NCI-H2107 treated with DMSO at 0.1 percent for 48 hours (cell line): ENCODE results near the gene DLAT.
A peak's percentile ranks its signal among the peaks of the same experiment; 100 is the strongest.
"Not testable (repeated sequence)": the region's sequence is repeated elsewhere in the genome, so short reads cannot be mapped to it uniquely, and the experiment has no call there.

Source experiments
- DNase-seq: peaks from one replicate; lab custom pipeline; 2025; ENCODE audit not compliant: unreplicated experiment; lab: John Stamatoyannopoulos, UW

Gene DLAT

GRCh38 chr11:112048256-112048655, 23.0 kb downstream of the DLAT start:
- not testable (repeated sequence) for DNase-seq

GRCh38 chr11:112049777-112050176, 24.6 kb downstream of the DLAT start:
- DNase-seq: no peak

GRCh38 chr11:112050721-112051120, 25.5 kb downstream of the DLAT start:
- no peak for DNase-seq

- DNase-seq: no peak
Measured at GRCh38 chr11:112051768-112052167, 26.6 kb downstream of the DLAT start.

GRCh38 chr11:112057170-112057569, 32.0 kb downstream of the DLAT start:
- no peak for DNase-seq

DNA sequence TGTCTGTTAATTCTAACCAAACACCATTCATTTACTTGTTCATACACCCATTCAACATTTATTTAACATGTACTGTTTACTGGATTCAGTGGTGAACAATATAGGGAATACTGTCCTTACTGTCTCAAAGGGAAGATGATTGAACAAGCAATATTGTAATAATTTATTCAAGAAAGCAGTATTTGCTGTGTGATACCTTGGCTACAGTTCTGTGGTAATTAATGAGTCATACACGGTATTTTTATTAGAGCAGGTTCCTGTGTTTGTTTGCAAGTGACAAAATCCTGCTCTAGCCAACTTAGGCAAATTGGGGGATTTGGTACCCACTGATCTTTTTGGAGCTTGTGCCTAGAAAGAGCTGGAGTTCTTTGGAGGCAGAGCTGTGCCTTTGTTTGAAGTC, 32.9 kb downstream of the DLAT start:
- DNase-seq: no peak

DNA sequence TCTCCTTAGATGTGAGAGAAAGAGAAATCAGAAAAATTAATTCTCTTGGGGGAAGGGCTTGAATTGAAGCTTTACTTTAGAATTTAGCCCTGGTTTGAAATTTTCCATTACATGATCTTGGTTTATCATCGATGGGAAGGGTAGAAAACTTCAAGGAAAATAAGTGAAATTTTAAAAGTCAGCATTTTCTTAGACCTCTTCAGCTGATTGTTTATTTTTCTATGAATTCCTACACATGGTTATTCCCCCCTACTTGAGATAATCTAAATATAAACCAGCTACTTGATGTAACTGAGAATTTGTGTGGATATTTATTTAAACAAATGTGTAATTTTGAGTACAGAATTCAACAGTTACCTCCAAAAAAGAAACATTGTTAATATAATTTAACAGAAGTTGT, 37.7 kb downstream of the DLAT start:
- no peak for DNase-seq

DNA sequence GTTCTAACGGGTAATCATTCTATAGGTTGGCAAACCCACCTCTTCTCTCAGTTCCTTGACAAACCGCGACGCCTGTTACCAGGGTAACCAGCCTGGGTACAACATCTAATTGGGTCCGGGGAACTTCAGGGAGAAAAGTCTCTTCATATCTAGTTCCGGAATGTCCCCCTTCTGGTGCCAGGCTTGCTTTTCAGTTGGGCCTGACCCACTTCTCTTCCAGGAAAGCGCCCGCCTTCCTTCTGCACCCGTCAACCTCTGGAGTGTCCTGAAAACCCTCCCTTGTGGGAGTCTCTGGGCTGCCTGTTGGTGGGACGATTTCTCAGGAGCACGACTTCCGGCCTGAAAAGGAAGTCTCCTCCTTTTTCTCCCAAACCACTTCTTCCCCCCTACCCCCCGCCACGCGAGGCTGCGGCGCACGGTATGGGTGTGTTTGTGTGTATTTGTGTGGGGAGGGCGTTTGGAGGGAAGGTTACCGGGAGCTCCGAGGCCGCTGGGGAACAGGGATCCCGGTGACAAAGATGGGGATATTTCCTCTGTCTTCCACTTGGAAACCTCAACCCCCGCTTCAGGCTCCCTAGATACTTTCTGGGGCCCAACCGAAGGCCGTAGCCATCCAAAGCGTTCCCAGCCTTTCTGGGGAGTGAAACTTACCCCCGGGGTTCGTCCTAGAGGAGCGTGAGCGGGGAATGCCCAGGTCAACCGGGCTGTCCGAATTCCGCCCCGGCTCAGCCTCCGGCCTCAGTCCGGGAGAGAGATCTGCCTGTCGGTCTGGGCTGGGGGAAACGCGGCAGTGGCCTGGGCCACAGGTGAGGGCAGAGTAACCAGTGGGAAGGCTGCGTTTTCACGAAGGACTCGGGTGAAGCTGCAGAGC, 49.0 kb downstream of the DLAT start, which contains the start of the genes NKAPD1 and PIH1D2:
NKAPD1 (plus strand) TSS at position 359 of the 871 bp plus-strand sequence. CDS start 1,276 bp downstream, outside the sequence.
PIH1D2 (minus strand) TSS at position 77 of the 871 bp plus-strand sequence. CDS start 843 bp downstream, outside the sequence.
- peak; percentile 77 for DNase-seq

- no peak for DNase-seq
Measured at GRCh38 chr11:112082729-112083128, 57.5 kb downstream of the DLAT start.

DNA sequence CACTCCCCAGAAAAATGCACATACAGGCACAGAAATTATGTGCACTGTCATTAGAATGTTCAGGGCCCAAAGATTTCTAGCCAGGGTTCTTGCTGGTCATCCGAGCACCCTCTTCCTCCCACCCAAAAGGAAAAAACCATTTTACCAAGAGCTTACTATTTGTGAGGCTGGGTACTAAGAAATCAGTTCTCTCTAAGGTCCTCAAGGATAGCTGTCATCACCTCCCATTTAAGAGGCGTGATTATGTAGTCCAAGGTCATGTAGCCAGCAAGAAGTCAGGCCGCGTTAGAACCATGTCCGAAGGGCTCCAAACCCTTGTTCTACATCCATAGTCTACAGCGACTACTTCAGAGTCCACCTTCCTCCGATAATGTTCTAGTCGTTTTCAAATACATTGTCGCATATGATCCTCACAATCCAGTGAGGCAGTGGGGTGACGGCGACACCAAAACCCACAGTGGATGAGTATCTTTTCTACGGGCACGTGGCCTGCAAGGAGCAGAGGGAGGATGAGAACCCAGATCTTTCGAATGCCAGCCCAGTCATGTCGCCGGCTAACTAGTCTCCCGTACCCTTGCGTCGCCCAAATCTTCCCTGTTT, 60.7 kb downstream of the DLAT start:
- DNase-seq: no peak

- DNase-seq: peak; percentile 96
Measured at GRCh38 chr11:112086422-112087191, 61.4 kb downstream of the DLAT start, which contains the start of the genes SDHD and TIMM8B. TSS of gene SDHD (plus strand) at chr11:112086873. CDS start at chr11:112086908, 35 bp downstream. TSS of gene TIMM8B (minus strand) at chr11:112086756. CDS start at chr11:112086723, 33 bp downstream.

- no peak for DNase-seq
Measured at GRCh38 chr11:112087212-112087611, 62.0 kb downstream of the DLAT start.

DNA sequence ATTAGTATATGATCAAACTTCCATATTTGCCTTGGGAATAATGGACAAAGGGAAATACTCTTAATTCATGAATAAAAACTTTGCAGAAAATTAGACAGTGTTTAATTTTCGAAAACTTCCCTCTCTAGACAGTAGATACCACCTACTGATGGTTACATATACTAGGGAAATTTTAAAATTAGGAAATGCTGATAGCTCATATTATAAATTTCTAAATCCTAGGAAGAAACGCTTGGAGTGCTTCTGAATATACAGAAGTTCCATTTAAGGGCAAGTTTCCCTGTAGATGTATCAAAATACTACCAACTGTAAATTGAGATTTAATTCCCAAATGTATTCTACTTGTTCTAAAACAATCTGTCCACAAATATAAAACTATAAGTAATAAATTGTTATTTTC, 70.1 kb downstream of the DLAT start:
- not testable (repeated sequence) for DNase-seq

DNA sequence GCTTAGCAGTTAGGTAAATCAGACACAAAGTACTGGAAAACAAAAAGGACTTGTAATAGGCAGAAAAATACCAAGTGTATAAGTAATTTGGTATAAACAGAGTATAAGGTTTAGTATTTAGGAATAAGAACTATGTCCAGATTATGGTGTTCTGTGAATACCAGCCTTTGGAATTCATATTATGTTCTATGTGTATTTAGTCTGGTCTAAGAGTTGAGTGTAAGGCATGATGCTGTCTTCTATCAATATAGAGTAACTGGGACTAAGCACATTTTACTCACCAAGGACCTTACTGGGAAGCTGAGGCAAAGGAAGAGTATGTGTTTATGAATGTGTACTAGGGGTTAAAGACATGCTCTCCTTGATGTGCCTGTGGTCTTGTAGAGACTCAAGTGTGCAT, 71.0 kb downstream of the DLAT start:
- no peak for DNase-seq

- no peak for DNase-seq
Measured at GRCh38 chr11:112097734-112098528, 72.7 kb downstream of the DLAT start.

DNA sequence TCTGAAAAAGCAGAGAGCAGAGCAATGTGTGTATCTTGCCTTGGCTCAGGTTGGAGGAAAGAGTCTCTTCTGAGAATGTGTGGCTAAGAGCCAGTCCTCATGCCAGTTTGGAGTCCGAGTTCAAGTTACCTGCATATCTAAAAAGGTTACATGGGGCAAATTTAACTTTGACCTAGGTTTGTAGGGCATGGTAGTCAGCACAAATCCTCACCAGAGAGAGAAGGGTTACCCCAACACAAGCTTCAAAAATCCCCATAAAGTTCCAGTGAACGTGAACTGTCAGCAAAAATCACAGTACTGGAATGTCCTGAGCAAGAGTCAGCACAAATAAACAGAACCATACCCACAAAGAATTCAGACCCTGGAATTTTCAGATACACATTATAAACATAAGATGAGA, 75.3 kb downstream of the DLAT start:
- DNase-seq: no peak

GRCh38 chr11:112103446-112103845, 78.2 kb downstream of the DLAT start:
- DNase-seq: no peak

DNA sequence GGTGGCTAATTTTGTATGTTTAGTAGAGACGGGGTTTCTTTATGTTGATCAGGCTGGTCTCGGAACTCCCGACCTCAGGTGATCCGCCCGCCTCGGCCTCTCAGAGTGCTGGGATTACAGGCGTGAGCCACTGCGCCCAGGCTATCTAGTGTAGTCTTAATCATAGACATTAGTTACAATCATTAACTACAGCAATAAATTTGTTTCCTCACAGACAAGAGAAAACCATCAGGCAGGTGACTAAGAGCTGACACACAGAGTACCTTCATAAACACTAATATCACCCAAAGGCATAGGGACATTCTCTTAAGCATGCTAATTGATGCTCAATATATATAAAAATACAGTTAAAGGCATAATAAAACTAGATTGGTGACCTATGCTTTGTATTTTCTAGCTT, 80.9 kb downstream of the DLAT start:
- no peak for DNase-seq
